Measurements from ENCODE around the gene SEPTIN12.

SEPTIN12 gene, protein sequence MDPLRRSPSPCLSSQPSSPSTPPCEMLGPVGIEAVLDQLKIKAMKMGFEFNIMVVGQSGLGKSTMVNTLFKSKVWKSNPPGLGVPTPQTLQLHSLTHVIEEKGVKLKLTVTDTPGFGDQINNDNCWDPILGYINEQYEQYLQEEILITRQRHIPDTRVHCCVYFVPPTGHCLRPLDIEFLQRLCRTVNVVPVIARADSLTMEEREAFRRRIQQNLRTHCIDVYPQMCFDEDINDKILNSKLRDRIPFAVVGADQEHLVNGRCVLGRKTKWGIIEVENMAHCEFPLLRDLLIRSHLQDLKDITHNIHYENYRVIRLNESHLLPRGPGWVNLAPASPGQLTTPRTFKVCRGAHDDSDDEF

DNA sequence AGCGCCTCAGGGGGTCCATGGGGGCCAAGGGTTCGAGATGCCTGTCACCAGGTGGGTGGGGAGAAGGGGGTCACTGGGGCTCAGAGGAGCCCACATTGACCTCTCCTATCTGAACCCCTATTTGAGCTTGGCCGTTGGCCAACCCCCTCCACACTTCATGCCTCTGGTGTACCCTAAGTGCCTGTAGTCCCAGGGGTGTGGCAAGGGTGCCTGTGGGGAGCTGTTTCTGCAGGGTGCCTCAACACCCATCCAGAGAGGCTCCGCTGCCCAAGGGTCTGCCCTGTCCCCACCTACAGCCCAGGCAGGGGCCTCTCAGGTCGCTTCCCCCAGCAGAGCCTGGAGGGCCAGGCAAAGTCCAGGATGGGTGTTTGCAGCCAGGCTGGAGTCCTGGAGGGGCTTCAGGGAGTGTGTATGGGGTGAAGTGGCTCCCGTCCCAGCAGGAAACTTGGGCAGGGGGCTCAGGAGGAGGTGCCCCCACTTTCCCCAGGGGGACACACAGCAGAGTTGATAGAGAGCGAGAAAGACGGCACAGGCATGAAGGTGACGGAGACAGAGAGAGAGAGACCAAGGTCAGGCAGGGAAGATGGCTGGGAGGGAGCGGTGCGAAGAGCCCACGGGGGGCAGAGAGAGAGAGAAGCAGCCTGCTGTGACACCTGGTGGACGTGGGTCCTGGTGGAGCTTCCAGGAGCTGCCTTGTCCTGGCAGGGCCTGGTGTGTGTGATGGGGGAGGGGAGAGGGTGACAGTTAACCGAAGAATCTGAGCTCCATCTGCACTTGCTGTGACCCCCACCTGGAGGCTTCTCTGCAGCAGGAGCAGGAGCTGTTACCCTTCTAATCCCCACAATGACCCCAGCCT, at the start of gene SEPTIN12:
SEPTIN12 (minus strand) TSS at position 719 of the 856 bp plus-strand sequence; CDS start at position 19, 700 bp downstream.
- no peak for FAIRE-seq
- TF ChIP-seq, protein P1, sequence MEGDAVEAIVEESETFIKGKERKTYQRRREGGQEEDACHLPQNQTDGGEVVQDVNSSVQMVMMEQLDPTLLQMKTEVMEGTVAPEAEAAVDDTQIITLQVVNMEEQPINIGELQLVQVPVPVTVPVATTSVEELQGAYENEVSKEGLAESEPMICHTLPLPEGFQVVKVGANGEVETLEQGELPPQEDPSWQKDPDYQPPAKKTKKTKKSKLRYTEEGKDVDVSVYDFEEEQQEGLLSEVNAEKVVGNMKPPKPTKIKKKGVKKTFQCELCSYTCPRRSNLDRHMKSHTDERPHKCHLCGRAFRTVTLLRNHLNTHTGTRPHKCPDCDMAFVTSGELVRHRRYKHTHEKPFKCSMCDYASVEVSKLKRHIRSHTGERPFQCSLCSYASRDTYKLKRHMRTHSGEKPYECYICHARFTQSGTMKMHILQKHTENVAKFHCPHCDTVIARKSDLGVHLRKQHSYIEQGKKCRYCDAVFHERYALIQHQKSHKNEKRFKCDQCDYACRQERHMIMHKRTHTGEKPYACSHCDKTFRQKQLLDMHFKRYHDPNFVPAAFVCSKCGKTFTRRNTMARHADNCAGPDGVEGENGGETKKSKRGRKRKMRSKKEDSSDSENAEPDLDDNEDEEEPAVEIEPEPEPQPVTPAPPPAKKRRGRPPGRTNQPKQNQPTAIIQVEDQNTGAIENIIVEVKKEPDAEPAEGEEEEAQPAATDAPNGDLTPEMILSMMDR (IDR thresholded peaks at IDR 0.05; ENCODE audit: insufficient read depth, missing control alignments): no peak
- DNase-seq (ENCODE audit: insufficient read length, low spot score): no peak

GRCh38 chr16:4836727-4837126, 48.6 kb upstream of the SEPTIN12 start:
- DNase-seq (ENCODE audit: insufficient read length, low spot score) (no peak), FAIRE-seq (no peak)
- TF ChIP-seq, protein P1 (IDR thresholded peaks at IDR 0.05; ENCODE audit: insufficient read depth, missing control alignments): no peak

GRCh38 chr16:4833584-4833983, 45.4 kb upstream of the SEPTIN12 start:
- FAIRE-seq: no peak
- TF ChIP-seq, protein P1 (IDR thresholded peaks at IDR 0.05; ENCODE audit: insufficient read depth, missing control alignments): no peak
- DNase-seq (ENCODE audit: insufficient read length, low spot score): no peak

DNA sequence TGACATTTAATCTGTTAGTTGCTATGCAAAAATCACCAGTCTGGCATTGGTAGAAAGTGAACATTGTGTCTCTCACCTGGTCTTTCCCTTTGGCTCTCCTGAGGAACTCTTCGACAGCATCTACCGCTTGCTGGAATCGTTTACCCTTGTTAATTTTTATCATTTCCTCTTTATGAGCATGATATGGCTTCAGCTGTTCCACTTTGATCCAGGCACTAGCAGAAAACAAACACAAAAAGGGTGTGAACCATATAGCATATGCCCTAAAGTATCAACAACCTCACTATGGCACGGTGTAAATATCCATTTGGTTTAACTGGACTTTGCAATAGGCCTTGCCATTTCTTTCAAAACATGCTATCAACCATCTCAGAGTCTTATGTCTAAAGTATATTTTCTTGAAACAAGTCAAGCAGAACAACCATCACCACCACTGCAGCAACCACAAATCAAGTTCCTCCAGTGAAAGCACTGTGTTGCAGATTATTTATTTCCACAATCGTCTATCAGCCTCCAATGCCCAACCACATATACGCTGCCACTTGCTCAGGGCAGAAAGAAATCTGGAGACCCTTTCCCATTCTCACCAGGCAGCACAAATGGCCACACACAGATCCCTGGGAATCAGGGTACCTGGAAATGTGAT, 44.7 kb upstream of the SEPTIN12 start:
- FAIRE-seq: no peak
- TF ChIP-seq, protein P1 (IDR thresholded peaks at IDR 0.05; ENCODE audit: insufficient read depth, missing control alignments): no peak

DNA sequence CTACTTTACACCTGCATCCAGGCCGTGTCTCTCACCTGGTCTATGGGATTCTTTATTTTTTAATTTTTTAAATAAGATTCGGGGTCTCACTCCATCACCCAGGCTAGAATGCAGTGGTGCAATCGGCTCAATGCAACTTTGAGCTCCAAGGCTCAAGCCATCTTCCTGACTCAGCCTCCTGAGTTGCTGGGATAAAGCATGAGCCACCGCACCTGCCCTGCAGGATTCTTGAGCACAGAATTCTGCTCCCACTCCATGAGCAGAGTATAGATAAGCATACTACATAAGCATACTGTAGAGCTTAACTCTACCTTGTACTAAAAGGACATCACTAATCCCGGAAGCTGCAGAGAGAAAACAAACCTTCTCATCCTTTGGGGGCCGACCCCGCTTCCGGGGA, 43.5 kb upstream of the SEPTIN12 start:
- FAIRE-seq: no peak
- no peak for DNase-seq (ENCODE audit: insufficient read length, low spot score)
- TF ChIP-seq, protein P1 (IDR thresholded peaks at IDR 0.05; ENCODE audit: insufficient read depth, missing control alignments): no peak

More for the DNA sequence above, 44.7 kb upstream of the SEPTIN12 start:
- DNase-seq (ENCODE audit: insufficient read length, low spot score): no peak

DNA sequence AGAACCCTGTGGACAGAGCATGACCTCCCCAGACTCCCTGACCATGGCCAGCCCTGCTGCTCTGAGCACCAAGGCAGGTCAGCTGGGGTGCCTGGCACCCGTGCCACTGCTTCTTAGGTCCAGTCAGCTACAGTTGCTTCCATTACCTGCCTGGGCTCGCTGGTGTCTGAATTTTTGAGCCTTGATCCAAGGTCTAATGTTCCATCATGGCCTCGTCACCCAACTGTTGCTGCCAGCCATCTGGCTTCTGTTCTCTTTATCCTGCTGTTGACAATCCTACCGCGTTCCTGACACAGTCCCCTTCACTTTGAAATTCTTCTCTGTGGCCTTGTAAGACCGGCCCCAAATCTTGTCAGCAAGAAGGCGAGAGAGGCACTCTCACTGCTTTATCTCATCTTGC, 42.3 kb upstream of the SEPTIN12 start:
- FAIRE-seq (no peak), DNase-seq (ENCODE audit: insufficient read length, low spot score) (no peak)
- TF ChIP-seq, protein P1 (IDR thresholded peaks at IDR 0.05; ENCODE audit: insufficient read depth, missing control alignments): no peak

Data from D721Med (cell line).